Measurements from ENCODE around the gene PLOD1. TPM values are rescaled to one million over a fixed set of nuclear protein-coding genes. Genes with fewer than 3 reads are reported as not detected.

PLOD1 gene
- total RNA-seq, 8 experiments from 2014 or later = 24.0 to 136 (median 66.7) TPM

DNA sequence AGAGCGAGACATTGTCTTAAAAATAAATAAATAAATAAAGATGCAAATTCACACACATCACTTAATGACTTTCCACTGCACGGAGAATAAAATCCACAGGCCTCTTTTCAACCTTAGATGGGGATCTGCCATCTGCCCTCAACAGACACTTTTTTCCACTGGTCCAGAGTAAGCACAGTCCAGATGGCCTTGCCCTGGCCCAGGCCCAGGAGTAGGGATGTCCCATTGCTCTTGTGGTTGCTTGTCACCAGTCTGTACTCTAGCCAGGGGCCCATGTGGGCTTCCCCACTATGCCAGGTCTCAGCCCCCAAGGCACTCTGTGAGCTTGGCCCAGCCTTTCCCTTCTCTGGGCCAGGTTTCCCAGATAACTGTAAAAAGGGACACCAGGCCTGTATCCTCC lies 17.4 kb downstream of the PLOD1 start:
- Histone ChIP-seq H3K4me3 (no peak overlapping the region), H3K4me1 (replicated peaks in 1 of 2) (no peaks in the 10 kb centered on the region), H3K27ac (no peak overlapping the region)
- WGBS, 10 experiments = 90 to 100% (median 100%) methylated on average over 1 to 2 of the region's 2 CpGs; no CpG with 5 or more reads in 7 of the 10 experiments
- no peak for ATAC-seq (replicated peaks in 6 of 8)
- in situ Hi-C loops (cut with MboI; ENCODE audit: low pct_unique_long_range_greater_than_20kb in 2 of 9, low sequenced_read_pairs in 9 of 9, unreplicated experiment in 9 of 9) = no loop called here

DNA sequence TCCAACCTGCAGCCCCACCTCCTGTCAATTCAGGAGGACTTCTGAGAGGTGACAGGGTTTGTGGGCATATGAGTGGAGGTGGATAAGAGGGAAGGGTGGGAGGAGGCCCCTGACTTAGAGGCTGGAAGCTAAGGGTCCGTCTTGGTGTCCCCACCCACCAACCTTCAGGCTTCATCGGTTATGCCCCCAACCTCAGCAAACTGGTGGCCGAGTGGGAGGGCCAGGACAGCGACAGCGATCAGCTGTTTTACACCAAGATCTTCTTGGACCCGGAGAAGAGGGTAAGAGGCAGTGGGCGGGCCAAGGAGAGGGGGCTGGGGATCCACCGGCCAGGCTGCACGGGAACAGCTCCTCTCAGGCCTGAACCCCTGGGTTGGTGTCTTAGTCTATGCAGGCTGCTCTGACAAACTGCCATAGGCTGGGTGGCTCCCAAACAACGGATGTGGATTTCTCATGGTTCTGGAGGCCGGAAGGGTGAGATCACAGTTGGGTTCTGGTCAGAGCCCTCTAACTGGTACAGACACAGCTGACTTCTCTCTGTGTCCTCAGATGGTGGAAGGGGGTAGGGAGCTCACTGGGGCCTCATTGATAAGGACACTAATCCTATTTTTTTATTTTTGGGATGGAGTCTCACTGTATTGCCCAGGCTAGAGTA lies 18.1 kb downstream of the PLOD1 start:
- peak in 2 of 8 experiments; percentile 12 to 56 for ATAC-seq (replicated peaks in 6 of 8)
- 34 to 80% (median 77%) methylated on average over 1 to 7 of the region's 11 CpGs; no CpG with 5 or more reads in 6 of the 10 experiments for WGBS, 10 experiments
- in situ Hi-C loops (cut with MboI; ENCODE audit: low pct_unique_long_range_greater_than_20kb in 2 of 9, low sequenced_read_pairs in 9 of 9, unreplicated experiment in 9 of 9) = no loop called here
- Histone ChIP-seq H3K4me3 (no peak overlapping the region), H3K27ac (no peak overlapping the region), H3K4me1 (replicated peaks in 1 of 2) (no peaks in the 10 kb centered on the region)

DNA sequence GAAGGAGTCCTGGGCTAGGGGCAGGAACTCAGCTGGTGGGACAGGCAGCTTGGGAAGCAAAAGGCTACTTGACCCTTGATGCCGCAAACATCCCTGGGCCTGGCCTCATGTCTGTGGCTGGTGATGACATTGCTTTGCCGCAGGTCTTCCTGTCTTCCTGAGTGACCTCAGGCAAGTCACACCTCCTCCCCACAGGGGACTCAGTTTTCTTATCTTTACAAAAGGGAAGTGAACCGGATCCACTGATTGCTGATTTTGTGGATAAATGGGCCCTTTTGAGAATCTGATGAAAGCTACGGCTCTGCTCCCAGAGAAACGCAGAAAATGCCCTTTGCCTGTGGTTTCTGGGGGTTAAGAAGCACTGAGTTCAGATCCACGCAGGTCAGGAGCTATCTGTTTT lies 20.7 kb downstream of the PLOD1 start:
- 86 to 100% (median 95%) methylated on average over 1 to 6 of the region's 6 CpGs; no CpG with 5 or more reads in 2 of the 10 experiments for WGBS, 10 experiments
- Histone ChIP-seq H3K4me1 (replicated peaks in 1 of 2) (no peaks in the 10 kb centered on the region), H3K27ac (no peak overlapping the region), H3K4me3 (no peak overlapping the region)
- no peak for ATAC-seq (replicated peaks in 6 of 8)
- in situ Hi-C loops (cut with MboI; ENCODE audit: low pct_unique_long_range_greater_than_20kb in 2 of 9, low sequenced_read_pairs in 9 of 9, unreplicated experiment in 9 of 9) = no loop called here

DNA sequence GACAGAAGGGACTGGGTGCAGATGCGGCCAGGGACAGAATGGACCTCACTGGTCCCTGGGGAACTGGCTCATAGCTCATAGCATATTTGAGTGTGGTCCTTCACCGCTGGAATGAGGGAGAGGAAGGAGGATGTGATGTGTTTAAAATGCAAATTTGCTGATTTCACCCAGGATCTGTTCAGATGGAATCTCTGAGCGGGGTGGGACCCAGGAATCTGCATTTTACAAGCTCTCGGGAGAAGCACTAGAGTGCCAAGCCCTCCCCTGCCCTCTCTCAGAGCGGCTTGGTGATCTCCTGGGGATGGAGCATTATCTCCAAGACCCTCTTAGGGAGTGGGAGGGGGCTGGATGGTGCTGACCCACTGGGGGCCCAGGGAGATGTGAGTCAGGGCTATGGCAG lies 22.9 kb downstream of the PLOD1 start:
- in situ Hi-C loops (cut with MboI; ENCODE audit: low pct_unique_long_range_greater_than_20kb in 2 of 9, low sequenced_read_pairs in 9 of 9, unreplicated experiment in 9 of 9) = no loop called here
- Histone ChIP-seq H3K27ac (peak overlapping the region in 1 of 2 donors; percentile 10), H3K4me1 (replicated peaks in 1 of 2) (no peaks in the 10 kb centered on the region), H3K4me3 (no peak overlapping the region)
- WGBS, 10 experiments = 0 to 100% (median 78%) methylated on average over 1 to 5 of the region's 5 CpGs; no CpG with 5 or more reads in 4 of the 10 experiments
- peak in 3 of 8 experiments; percentile 14 to 68 (median 58) for ATAC-seq (replicated peaks in 6 of 8)

DNA sequence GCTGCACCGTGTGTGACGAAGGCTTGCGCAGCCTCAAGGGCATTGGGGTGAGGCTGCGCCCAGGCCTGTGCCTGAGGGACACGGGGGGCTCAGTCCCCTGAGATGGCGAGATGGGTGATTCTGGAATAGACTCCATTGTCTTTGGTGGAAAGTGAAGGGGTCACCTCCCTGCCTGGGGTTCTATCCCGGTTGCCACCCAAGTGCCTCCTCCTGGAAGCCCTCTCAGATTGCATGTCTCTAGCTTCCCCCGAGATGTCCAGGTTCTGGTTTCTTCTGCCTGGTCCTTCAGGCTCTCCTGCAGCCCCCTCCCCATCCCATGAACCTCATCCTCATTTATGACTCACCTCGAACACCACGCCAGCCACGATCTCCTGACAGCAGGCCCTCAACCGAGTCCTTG lies 23.4 kb downstream of the PLOD1 start:
- Histone ChIP-seq H3K4me1 (replicated peaks in 1 of 2) (no peaks in the 10 kb centered on the region), H3K4me3 (no peak overlapping the region), H3K27ac (no peak overlapping the region)
- peak in 1 of 8 experiments; percentile 5 for ATAC-seq (replicated peaks in 6 of 8)
- in situ Hi-C loops (cut with MboI; ENCODE audit: low pct_unique_long_range_greater_than_20kb in 2 of 9, low sequenced_read_pairs in 9 of 9, unreplicated experiment in 9 of 9) = no loop called here
- 93 to 100% (median 100%) methylated on average over 1 to 10 of the region's 12 CpGs; no CpG with 5 or more reads in 7 of the 10 experiments for WGBS, 10 experiments

DNA sequence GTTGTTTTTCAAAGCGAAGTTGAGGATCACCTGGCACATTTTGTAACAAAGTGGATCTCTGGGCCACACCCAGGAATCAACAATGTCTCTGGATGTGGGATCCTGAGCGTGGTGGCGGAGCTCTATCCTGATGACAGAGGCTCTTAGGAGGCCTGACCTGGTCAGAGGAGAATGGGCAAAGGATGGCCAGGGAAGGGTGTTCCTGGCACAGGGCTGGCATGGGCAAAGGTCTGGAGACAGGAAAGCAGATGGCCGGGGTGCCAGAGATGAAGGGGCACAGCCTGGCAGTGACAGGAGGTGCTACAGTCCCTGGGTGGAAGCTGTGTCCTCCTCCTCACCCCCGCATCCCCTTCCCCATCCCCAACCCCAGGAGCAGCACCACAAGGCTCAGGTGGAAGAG lies 25.8 kb downstream of the PLOD1 start:
- 80 to 100% (median 100%) methylated on average over 1 to 5 of the region's 5 CpGs; no CpG with 5 or more reads in 5 of the 10 experiments for WGBS, 10 experiments
- Histone ChIP-seq H3K4me3 (no peak overlapping the region), H3K27ac (no peak overlapping the region), H3K4me1 (replicated peaks in 1 of 2) (no peaks in the 10 kb centered on the region)
- ATAC-seq (replicated peaks in 6 of 8) = no peak
- in situ Hi-C loops (cut with MboI; ENCODE audit: low pct_unique_long_range_greater_than_20kb in 2 of 9, low sequenced_read_pairs in 9 of 9, unreplicated experiment in 9 of 9) = no loop called here

DNA sequence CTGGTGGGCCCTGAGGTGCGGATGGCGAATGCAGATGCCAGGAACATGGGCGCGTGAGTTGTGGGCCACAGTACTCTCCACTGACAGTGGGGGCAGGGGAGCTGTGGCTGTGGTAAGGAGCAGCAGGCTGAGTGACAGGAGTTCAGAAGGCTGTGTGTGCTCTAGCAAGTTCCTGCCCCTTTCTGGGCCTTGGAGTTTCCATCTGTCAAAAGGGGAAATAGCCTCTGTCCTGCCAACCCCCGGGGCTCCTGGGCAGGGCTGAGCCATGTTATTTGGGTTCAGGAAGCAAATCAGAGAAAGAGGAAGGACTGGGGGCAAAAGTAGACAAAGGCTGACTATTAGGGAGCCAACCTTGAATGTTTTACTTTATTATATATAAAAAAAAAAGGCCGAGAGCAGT lies 26.2 kb downstream of the PLOD1 start:
- Histone ChIP-seq H3K4me1 (replicated peaks in 1 of 2) (no peaks in the 10 kb centered on the region), H3K27ac (no peak overlapping the region), H3K4me3 (no peak overlapping the region)
- no peak for ATAC-seq (replicated peaks in 6 of 8)
- in situ Hi-C loops (cut with MboI; ENCODE audit: low pct_unique_long_range_greater_than_20kb in 2 of 9, low sequenced_read_pairs in 9 of 9, unreplicated experiment in 9 of 9) = no loop called here
- WGBS, 10 experiments = 60 to 100% (median 83%) methylated on average over 1 to 6 of the region's 6 CpGs; no CpG with 5 or more reads in 1 of the 10 experiments

DNA sequence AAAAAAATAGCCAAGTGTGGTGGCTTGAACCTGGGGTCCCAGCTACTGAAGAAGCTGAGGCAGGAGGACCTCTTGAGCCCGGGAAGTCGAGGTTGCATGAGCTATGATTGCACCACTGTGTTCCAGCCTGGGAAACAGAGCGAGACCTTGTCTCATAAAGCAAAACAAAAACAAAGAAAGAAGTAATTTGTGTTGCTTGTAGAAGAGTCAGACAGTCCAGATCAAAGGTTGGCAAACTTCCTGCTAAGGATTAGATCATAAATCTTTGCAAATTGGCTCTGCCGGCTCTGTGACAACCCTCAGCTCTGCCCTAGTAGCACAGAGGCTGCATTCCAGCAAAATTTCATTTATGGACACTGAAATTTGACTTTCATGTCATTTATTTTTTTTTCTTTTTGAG lies 26.7 kb downstream of the PLOD1 start:
- 10 to 92% (median 71%) methylated on average over 2 to 4 of the region's 4 CpGs; no CpG with 5 or more reads in 3 of the 10 experiments for WGBS, 10 experiments
- Histone ChIP-seq H3K27ac (no peak overlapping the region), H3K4me3 (no peak overlapping the region), H3K4me1 (replicated peaks in 1 of 2) (no peaks in the 10 kb centered on the region)
- in situ Hi-C loops (cut with MboI; ENCODE audit: low pct_unique_long_range_greater_than_20kb in 2 of 9, low sequenced_read_pairs in 9 of 9, unreplicated experiment in 9 of 9) = no loop called here
- peak in 5 of 8 experiments; percentile 11 to 87 (median 57) for ATAC-seq (replicated peaks in 6 of 8)

DNA sequence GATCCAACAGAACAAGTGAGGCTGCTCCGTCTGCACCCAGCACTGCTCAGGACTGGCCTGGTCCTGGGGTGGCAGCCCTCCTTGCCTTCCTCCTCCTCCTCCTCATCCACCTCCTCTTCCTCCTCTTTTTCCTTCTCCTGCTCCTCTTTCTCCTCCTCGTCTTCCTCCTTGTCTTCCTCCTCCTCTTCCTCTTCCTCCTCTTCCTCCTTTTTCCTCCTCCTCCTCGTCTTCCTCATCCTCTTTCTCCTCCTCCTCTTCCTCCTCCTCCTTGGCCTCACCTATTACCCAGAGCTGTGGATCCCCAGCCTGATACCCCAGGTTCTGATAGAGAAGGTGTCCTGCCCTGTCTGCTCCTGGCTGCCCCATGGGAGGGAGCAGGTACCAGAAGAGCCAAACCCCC lies 29.1 kb downstream of the PLOD1 start:
- ATAC-seq (replicated peaks in 6 of 8) = no peak
- 20 to 100% (median 81%) methylated on average over 1 to 3 of the region's 3 CpGs; no CpG with 5 or more reads in 1 of the 10 experiments for WGBS, 10 experiments

DNA sequence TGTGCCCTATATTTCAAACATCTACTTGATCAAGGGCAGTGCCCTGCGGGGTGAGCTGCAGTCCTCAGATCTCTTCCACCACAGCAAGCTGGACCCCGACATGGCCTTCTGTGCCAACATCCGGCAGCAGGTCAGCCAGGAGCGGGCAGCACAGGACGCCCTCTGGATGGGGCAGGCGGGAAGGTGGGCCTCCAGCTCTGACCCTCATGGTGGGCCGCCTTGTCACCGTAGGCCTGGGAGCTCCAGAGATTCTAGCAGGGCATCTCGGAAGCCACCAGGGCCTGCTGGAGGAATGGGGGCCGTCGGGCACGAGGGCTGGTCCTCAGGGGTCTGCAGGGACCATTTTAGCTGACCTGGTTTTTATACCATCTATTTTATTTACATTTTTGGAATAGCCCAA lies 30.1 kb downstream of the PLOD1 start:
- 80 to 100% (median 100%) methylated on average over 2 to 5 of the region's 12 CpGs; no CpG with 5 or more reads in 5 of the 10 experiments for WGBS, 10 experiments
- H3K4me3 ChIP-seq = no peak overlapping the region
- no peak for ATAC-seq (replicated peaks in 6 of 8)
- H3K27ac ChIP-seq = no peak overlapping the region
- H3K4me1 ChIP-seq (replicated peaks in 1 of 2) = no peaks in the 10 kb centered on the region
- in situ Hi-C loops (cut with MboI; ENCODE audit: low pct_unique_long_range_greater_than_20kb in 2 of 9, low sequenced_read_pairs in 9 of 9, unreplicated experiment in 9 of 9) = no loop called here

More for the DNA sequence above, 29.1 kb downstream of the PLOD1 start:
- H3K27ac ChIP-seq = no peak overlapping the region
- in situ Hi-C loops (cut with MboI; ENCODE audit: low pct_unique_long_range_greater_than_20kb in 2 of 9, low sequenced_read_pairs in 9 of 9, unreplicated experiment in 9 of 9) = no loop called here
- no peaks in the 10 kb centered on the region for H3K4me1 ChIP-seq (replicated peaks in 1 of 2)
- no peak overlapping the region for H3K4me3 ChIP-seq

DNA sequence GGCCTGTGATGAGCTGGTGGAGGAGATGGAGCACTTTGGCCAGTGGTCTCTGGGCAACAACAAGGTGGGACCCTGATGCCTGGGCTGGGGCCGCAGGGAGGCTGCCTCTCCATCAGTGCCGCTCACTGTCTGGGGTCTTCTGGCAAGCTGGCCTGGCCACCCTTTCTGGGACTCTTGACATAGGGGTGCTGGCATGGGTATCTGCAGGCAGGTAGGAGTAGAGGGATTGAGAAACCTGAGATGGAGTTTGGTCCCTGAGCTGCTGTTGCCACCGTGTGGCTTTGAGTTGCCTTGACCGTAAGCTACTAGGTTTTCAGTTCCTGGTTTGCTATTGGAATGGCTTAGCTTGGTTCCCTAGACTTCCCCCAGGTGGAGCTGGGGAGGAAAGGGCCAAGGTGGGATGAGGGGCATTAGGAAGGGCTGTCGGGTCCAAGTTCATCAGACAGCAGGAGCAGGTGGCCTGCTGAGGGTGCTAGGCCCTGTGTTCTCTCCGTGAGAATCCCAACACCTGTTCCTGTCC lies 32.6 kb downstream of the PLOD1 start:
- WGBS, 10 experiments = 50 to 80% (median 66%) methylated on average over 1 to 5 of the region's 6 CpGs; no CpG with 5 or more reads in 6 of the 10 experiments
- H3K27ac ChIP-seq = no peak overlapping the region
- in situ Hi-C loops (cut with MboI; ENCODE audit: low pct_unique_long_range_greater_than_20kb in 2 of 9, low sequenced_read_pairs in 9 of 9, unreplicated experiment in 9 of 9) = no loop called here
- no peaks in the 10 kb centered on the region for H3K4me1 ChIP-seq (replicated peaks in 1 of 2)
- ATAC-seq (replicated peaks in 6 of 8) = peak; percentile 26 to 87 (median 72)
- no peak overlapping the region for H3K4me3 ChIP-seq

DNA sequence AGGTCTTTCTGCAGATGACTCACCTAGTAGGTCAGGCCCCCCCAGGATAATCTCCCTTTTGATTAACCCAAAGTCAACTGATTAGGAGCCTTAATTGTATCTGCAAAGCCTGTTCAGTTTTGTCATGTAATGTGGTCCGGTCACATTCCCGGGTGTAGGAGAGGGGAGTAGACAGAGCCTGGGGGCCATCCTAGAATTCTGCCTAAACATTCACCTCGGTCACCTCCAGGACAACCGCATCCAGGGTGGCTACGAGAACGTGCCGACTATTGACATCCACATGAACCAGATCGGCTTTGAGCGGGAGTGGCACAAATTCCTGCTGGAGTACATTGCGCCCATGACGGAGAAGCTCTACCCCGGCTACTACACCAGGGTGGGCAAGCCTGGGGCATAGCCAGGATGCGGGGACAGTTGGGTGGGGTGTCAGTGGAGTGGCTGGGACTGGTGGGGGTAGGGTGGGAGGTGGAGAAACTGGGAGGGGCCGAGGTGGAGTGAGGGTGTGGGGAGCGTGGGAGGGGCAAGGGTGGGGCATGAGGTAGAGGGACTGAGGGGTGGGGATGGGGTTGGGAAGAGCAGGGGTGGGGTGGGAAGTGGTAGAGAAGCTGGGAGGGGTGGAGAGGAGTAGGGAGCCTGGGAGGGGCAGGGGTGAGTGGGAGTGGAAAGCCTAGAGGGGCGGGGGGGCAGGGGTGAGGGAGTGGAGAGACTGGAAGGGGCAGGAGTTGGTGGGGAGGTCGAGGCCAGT lies 36.1 kb downstream of the PLOD1 start:
- no peaks in the 10 kb centered on the region for H3K4me1 ChIP-seq (replicated peaks in 1 of 2)
- H3K4me3 ChIP-seq = no peak overlapping the region
- H3K27ac ChIP-seq = no peak overlapping the region
- no peak for ATAC-seq (replicated peaks in 6 of 8)
- in situ Hi-C loops (cut with MboI; ENCODE audit: low pct_unique_long_range_greater_than_20kb in 2 of 9, low sequenced_read_pairs in 9 of 9, unreplicated experiment in 9 of 9) = no loop called here
- 67 to 100% (median 92%) methylated on average over 1 to 11 of the region's 17 CpGs; no CpG with 5 or more reads in 3 of the 10 experiments for WGBS, 10 experiments

DNA sequence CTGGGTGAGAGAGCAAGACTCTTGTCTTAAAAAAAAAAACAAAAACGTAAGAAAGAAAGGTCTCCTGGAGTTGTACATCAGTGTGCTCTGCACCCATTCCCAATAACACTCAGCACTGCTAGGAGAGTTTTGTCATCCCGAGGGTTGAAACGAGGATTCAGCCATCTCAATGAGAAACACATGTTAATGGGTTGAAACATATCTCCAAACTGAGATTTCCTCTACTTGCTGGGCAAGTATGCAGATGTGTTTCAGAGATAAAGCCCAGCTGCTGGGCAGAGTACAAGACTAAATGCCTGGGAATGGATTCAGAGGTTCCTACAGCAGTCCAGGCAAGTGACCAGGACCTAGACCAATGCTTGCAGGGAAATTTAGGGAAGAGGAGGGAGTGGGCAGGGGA lies 43.1 kb downstream of the PLOD1 start:
- 22 to 100% (median 92%) methylated on average over 1 to 3 of the region's 3 CpGs; no CpG with 5 or more reads in 3 of the 10 experiments for WGBS, 10 experiments
- in situ Hi-C loops (cut with MboI; ENCODE audit: low pct_unique_long_range_greater_than_20kb in 2 of 9, low sequenced_read_pairs in 9 of 9, unreplicated experiment in 9 of 9) = no loop called here
- Histone ChIP-seq H3K4me1 (replicated peaks in 1 of 2) (peaks cover 17 to 18% of the 10 kb centered on the region in 2 donors), H3K27ac (no peak overlapping the region), H3K4me3 (no peak overlapping the region)
- no peak for ATAC-seq (replicated peaks in 6 of 8)

All from motor neuron (in vitro differentiated cells).